Hepatocyte (in vitro differentiated cells): ENCODE measurements around the gene TANGO6.

Experiments used
- CTCF ChIP-seq: fragments of 200-600 bp; sonication (generic); IDR thresholded peaks from 2 replicates; pipeline ENCODE4 v1.5.1; 2016; ENCODE audit warnings: antibody characterized with exemption, mild to moderate bottlenecking; ENCODE audit not compliant: poor library complexity
- EZH2phosphoT487 ChIP-seq: fragments of 200-600 bp; sonication (generic); IDR thresholded peaks from one replicate; pipeline ENCODE4 v1.6.1; 2018; ENCODE audit warnings: antibody characterized with exemption, mild to moderate bottlenecking, low read depth, moderate library complexity; ENCODE audit not compliant: unreplicated experiment, severe bottlenecking

DNA sequence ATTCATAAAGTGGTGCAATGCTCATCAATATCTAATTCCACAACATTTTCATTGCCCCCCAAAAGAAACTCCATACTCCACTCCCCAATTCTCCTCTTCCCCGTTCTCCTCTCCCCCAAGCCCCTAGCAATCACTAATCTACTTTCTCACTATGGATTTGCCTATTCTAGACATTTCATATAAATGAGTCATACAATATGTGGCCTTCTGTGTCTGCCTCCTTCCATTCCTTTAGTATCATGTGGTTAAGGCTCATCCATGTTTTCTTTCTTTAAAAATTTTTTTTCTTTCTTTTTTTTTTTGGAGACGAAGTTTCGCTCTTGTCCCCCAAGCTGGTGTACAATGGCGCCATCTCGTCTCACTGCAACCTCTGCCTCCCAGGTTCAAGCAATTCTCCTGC lies 205.8 kb downstream of the TANGO6 start:
- TF ChIP-seq CTCF, result no peak
- TF ChIP-seq EZH2phosphoT487, result no peak
